T-helper 17 cell (primary cell): ENCODE data around the gene CFAP119. TPM values are rescaled to one million over a fixed set of nuclear protein-coding genes. Genes with fewer than 3 reads are reported as not detected.

ENCODE experiments used
- ATAC-seq: fragments of 150-1000 bp; cut with Tn5 transposase; 2 replicates; pipeline ENCODE4 v1.10.0; 2021; ENCODE audit warnings: mild to moderate bottlenecking, moderate library complexity
- DNase-seq, 3 donors: peaks; one replicate each; pipeline versions ENCODE4 v3.0.0 to v3.0.0-alpha.2; 2020 to 2021
- H3K9me3 ChIP-seq: one replicate; pipeline ENCODE4 v1.7.0; 2013; ENCODE audit warnings: low read length, mild to moderate bottlenecking; ENCODE audit not compliant: control insufficient read depth, poor library complexity, severe bottlenecking
- H3K27ac Mint-ChIP-seq: one replicate; pipeline ENCODE4 v1.8.0; 2022; ENCODE audit warnings: mild to moderate bottlenecking, moderate library complexity, mixed read lengths
- H3K27me3 Mint-ChIP-seq: one replicate; pipeline ENCODE4 v1.8.0; 2022; ENCODE audit warnings: mixed read lengths
- H3K36me3 Mint-ChIP-seq: one replicate; pipeline ENCODE4 v1.8.0; 2022; ENCODE audit warnings: low read depth, mixed read lengths
- H3K4me1 Mint-ChIP-seq: one replicate; pipeline ENCODE4 v1.8.0; 2022; ENCODE audit warnings: mild to moderate bottlenecking, mixed read lengths
- H3K4me3 Mint-ChIP-seq: one replicate; pipeline ENCODE4 v1.8.0; 2022; ENCODE audit warnings: mild to moderate bottlenecking, moderate library complexity, mixed read lengths
- total RNA-seq, 4 donors: library from RNA in 2 of 4; stranded (reverse) in 2 of 4; gene quantifications; one replicate each; pipeline ENCODE4 v1.2.3 and lab custom pipeline; 2022 to 2026

Gene CFAP119
- total RNA-seq, 2 donors from 2014 or later: 1.1 to 2.0 TPM

DNA sequence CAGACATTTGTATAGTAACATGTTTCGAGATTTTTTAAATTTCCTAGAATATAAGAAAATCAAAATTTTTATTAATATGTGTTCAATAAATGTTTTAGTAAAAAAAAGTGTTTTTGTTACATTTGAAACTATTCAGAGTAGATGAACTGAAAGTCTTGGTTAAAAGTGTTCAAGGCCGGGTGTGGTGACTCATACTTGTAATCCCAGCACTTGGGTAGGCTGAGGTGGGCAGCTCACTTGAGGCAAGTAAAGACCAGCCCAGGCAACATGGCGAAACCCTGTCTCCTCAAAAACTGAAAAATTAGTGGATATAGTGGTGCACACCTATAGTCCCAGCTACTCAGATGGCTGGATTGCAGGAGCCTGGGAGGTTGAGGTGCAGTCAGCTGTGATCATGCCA lies 30.5 kb downstream of the CFAP119 start:
- peak overlapping the region; percentile 76 for H3K27ac Mint-ChIP-seq
- H3K27me3 Mint-ChIP-seq: no peaks in the 10 kb centered on the region
- no peaks in the 10 kb centered on the region for H3K9me3 ChIP-seq
- no peak for ATAC-seq
- no peak overlapping the region for H3K4me3 Mint-ChIP-seq
- DNase-seq: no peak
- H3K36me3 Mint-ChIP-seq: no peaks in the 10 kb centered on the region
- peaks cover 6% of the 10 kb centered on the region for H3K4me1 Mint-ChIP-seq

DNA sequence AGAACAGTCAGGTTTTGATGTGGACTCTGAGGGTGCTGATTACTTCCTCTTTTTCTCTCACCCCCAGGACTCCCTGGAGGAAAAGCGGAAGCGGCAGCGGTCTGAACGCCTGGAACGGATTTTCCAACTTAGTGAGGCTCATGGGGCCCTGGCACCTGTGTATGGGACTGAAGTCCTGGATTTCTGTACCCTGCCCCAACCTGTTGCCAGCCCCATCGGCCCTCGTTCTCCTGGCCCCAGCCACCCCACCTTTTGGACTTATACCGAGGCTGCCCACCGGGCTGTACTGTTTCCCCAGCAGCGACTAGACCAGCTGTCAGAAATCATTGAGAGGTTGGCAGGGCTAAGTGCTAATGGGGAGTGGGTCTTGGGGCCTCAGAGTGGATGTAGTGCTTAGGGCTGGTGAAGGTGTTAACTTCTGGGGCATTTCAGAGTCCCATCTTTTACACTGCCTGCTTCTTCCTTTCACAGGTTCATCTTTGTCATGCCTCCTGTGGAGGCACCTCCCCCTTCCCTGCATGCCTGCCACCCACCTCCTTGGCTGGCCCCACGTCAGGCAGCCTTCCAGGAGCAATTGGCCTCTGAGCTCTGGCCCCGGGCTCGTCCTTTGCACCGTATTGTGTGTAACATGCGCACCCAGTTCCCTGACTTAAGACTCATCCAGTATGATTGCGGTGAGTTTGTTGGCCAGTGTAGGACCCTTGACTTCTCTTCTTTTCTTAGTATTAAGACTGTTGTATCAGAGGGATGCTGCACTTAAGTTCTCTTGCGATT lies 32.8 kb downstream of the CFAP119 start:
- Mint-ChIP-seq H3K4me3 (no peak overlapping the region), H3K27ac (peak overlapping the region; percentile 54), H3K27me3 (no peaks in the 10 kb centered on the region), H3K36me3 (peaks cover 4% of the 10 kb centered on the region), H3K4me1 (peaks cover 9% of the 10 kb centered on the region)
- no peak for DNase-seq
- H3K9me3 ChIP-seq: no peaks in the 10 kb centered on the region
- no peak for ATAC-seq

DNA sequence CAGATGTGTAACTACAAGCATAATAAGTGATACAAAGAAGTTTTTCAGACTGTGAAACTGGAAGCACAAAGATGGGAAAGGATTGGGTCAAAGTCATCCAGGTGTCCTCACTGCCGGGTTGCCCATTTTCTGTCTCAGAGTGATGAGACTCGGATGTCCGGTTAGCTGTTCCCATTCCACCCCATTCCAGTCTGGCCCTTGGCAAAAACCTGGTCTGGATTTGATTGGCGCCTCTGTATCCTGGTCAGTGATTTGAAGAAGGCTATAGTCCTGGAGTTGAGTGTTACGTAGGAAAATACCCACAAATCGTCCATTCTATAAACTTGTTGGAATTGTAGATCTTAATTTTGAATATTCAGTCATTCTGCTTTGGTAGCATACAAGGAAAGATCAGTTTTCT lies 33.5 kb downstream of the CFAP119 start:
- peak overlapping the region; percentile 25 for H3K4me3 Mint-ChIP-seq
- peaks cover 11% of the 10 kb centered on the region for H3K36me3 Mint-ChIP-seq
- peak overlapping the region; percentile 47 for H3K27ac Mint-ChIP-seq

DNA sequence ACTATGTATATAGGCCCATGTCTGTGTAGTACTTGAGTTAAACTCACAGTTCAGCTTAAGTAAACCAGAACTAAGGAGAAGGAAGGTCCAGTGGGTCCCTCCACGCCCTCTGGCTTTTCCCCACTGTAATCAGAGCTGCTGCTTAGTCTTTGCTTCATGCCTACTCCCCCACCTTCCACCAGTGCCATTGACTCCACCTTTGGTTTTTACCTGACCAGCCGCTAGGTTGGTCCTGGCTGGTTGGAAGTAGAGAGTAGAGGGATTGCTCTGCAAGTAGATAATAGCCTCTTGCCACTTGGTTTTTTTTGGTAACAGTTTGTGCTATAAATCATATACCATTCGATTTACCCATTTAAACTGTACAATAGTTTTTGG lies 36.5 kb downstream of the CFAP119 start:
- ATAC-seq: no peak
- Mint-ChIP-seq H3K4me3 (no peak overlapping the region), H3K36me3 (peaks cover 21% of the 10 kb centered on the region), H3K4me1 (peaks cover 31% of the 10 kb centered on the region), H3K27me3 (no peaks in the 10 kb centered on the region), H3K27ac (peak overlapping the region; percentile 73)
- no peaks in the 10 kb centered on the region for H3K9me3 ChIP-seq
- DNase-seq: no peak

More for the DNA sequence above, 33.5 kb downstream of the CFAP119 start:
- H3K4me1 Mint-ChIP-seq: peaks cover 17% of the 10 kb centered on the region
- DNase-seq (no peak), ATAC-seq (no peak)
- no peaks in the 10 kb centered on the region for H3K27me3 Mint-ChIP-seq
- no peaks in the 10 kb centered on the region for H3K9me3 ChIP-seq

DNA sequence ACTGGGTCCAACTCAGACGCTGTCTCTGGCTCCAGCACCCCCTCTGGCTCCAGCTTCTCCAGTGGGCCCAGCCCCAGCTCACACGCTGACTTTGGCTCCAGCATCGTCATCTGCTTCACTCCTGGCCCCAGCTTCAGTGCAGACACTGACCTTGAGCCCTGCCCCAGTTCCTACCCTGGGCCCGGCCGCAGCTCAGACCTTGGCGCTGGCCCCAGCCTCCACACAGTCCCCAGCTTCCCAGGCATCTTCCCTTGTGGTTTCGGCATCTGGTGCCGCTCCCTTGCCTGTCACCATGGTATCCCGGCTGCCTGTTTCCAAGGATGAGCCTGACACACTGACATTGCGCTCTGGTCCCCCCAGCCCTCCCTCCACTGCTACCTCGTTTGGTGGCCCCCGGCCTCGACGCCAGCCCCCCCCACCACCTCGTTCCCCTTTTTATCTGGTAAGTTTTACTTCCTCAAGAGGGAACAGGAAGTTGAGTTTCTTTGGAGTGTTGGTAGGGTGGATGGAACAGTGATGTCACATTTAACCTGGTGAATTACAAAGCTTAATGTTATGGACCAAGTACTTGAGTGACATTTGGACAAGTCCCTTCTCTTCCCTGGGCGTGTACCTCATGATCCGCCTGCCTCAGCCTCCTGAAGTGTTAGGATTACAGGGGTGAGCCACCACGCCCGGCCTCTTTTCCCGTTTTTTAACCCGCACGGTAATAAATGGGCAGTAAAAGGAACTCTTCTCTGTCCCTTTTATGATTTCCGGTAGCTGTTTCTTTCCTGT lies 37.0 kb downstream of the CFAP119 start:
- no peaks in the 10 kb centered on the region for H3K9me3 ChIP-seq
- peak; percentile 15 for ATAC-seq
- Mint-ChIP-seq H3K36me3 (peaks cover 22% of the 10 kb centered on the region), H3K27me3 (no peaks in the 10 kb centered on the region), H3K4me3 (peak overlapping the region; percentile 67), H3K27ac (peak overlapping the region; percentile 73), H3K4me1 (peaks cover 35% of the 10 kb centered on the region)
- no peak for DNase-seq

DNA sequence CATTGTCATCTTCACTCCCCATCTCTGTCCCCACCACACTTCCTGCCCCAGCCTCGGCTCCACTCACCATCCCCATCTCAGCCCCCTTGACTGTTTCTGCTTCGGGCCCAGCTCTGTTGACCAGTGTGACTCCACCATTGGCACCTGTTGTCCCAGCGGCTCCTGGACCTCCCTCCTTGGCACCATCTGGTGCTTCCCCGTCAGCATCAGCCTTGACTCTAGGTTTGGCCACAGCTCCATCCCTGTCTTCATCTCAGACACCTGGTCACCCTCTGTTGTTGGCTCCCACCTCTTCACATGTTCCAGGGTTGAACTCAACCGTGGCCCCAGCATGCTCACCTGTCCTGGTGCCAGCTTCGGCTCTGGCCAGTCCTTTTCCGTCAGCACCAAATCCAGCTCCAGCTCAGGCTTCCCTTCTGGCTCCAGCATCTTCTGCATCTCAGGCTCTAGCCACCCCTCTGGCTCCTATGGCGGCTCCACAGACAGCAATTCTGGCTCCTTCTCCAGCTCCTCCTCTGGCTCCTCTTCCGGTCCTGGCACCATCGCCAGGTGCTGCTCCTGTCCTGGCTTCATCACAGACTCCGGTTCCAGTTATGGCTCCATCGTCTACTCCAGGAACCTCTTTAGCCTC lies 38.0 kb downstream of the CFAP119 start:
- Mint-ChIP-seq H3K4me1 (peaks cover 31% of the 10 kb centered on the region), H3K4me3 (peak overlapping the region; percentile 67), H3K27ac (no peak overlapping the region), H3K36me3 (peaks cover 22% of the 10 kb centered on the region), H3K27me3 (no peaks in the 10 kb centered on the region)
- ATAC-seq: peak; percentile 17
- H3K9me3 ChIP-seq: no peaks in the 10 kb centered on the region
- no peak for DNase-seq

DNA sequence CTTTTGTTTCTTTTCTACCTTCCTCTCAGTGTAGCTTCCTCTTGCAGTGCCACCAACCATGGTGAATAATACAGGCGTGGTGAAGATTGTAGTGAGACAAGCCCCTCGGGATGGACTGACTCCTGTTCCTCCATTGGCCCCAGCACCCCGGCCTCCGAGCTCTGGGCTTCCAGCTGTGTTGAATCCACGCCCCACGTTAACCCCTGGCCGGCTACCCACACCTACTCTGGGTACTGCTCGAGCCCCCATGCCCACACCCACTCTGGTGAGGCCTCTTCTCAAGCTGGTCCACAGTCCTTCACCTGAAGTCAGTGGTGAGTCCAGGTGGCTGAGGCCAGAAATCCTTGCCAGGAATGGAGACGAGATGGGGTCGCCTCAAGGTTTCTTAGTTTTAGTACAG lies 38.9 kb downstream of the CFAP119 start:
- no peaks in the 10 kb centered on the region for H3K27me3 Mint-ChIP-seq
- DNase-seq (no peak), ATAC-seq (no peak)
- peak overlapping the region; percentile 41 for H3K4me3 Mint-ChIP-seq
- H3K4me1 Mint-ChIP-seq: peaks cover 31% of the 10 kb centered on the region
- peaks cover 22% of the 10 kb centered on the region for H3K36me3 Mint-ChIP-seq
- H3K9me3 ChIP-seq: no peaks in the 10 kb centered on the region
- peak overlapping the region; percentile 54 for H3K27ac Mint-ChIP-seq

DNA sequence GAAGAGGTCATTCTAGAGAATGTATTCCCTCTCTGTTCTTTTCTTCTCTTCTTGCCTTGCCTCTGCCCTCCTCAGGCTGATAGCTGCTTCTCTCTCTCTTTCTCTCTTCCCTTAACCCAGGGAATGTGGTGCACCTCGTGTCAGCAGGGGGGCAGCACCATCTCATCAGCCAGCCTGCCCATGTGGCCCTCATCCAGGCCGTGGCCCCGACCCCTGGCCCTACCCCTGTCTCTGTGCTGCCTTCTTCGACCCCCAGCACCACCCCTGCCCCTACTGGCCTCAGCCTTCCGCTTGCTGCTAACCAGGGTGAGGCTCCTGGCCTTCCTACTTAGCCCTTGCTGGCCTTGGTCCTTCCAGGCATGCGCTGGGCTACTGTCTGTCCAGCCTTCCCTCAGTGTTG lies 39.4 kb downstream of the CFAP119 start:
- DNase-seq: no peak
- Mint-ChIP-seq H3K27me3 (no peaks in the 10 kb centered on the region), H3K36me3 (peaks cover 22% of the 10 kb centered on the region), H3K4me1 (peaks cover 31% of the 10 kb centered on the region), H3K4me3 (peak overlapping the region; percentile 41), H3K27ac (peak overlapping the region; percentile 54)
- no peaks in the 10 kb centered on the region for H3K9me3 ChIP-seq
- ATAC-seq: no peak

DNA sequence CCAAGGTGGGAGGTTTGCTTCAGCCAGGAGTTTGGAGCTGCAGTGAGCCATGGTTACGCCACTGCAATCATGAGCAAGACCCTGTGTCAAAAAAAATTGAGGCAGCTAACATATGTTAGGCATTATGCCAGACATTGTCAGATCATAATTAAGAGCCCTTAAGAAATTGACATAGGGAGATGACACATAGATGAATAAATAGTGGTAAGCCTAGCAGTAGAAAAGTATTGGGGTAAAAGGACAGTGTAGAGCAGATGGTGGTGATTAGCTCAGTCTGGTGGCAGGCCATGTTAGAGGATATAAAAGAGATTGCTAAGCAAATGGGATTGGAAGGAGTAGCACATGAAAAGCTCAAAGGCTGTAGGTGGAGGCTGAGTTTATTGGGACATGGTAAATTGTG lies 40.3 kb downstream of the CFAP119 start:
- no peak for DNase-seq
- Mint-ChIP-seq H3K4me1 (peaks cover 29% of the 10 kb centered on the region), H3K27ac (peak overlapping the region; percentile 54), H3K36me3 (peaks cover 22% of the 10 kb centered on the region), H3K27me3 (no peaks in the 10 kb centered on the region), H3K4me3 (no peak overlapping the region)
- no peaks in the 10 kb centered on the region for H3K9me3 ChIP-seq
- no peak for ATAC-seq

DNA sequence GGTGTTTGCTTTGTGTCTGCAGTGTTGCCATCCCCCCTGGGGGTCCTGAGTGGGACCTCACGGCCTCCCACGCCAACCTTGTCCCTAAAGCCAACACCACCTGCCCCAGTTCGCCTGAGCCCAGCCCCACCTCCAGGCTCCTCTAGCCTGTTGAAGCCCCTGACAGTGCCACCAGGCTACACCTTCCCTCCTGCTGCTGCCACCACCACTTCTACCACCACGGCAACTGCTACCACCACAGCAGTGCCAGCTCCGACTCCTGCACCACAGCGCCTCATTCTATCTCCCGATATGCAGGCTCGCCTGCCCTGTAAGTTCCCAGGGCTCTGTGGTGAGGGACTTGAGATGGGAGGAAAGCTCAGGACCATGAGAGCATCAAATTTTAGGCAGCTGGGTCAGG lies 40.7 kb downstream of the CFAP119 start:
- H3K27ac Mint-ChIP-seq: peak overlapping the region; percentile 54

DNA sequence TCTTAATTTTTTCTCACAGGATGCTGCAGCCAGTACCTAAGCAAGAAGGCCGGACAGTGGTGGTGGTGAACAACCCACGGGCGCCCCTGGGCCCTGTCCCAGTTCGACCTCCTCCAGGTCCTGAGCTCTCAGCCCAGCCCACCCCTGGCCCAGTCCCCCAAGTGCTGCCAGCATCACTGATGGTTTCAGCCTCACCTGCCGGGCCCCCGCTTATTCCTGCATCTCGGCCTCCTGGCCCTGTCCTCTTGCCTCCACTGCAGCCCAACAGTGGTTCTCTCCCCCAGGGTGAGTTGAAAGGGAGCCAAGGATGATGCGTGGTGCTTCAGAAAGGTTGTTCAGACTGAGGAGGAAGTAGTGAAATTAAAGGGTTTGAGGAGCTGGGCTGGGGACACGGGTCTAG lies 41.2 kb downstream of the CFAP119 start:
- peaks cover 37% of the 10 kb centered on the region for H3K4me1 Mint-ChIP-seq
- peak overlapping the region; percentile 54 for H3K27ac Mint-ChIP-seq
- no peaks in the 10 kb centered on the region for H3K27me3 Mint-ChIP-seq
- H3K9me3 ChIP-seq: no peaks in the 10 kb centered on the region
- no peak overlapping the region for H3K4me3 Mint-ChIP-seq
- ATAC-seq (no peak), DNase-seq (no peak)
- peaks cover 26% of the 10 kb centered on the region for H3K36me3 Mint-ChIP-seq

More for the DNA sequence above, 40.7 kb downstream of the CFAP119 start:
- ATAC-seq (no peak), DNase-seq (no peak)
- H3K9me3 ChIP-seq: no peaks in the 10 kb centered on the region
- Mint-ChIP-seq H3K27me3 (no peaks in the 10 kb centered on the region), H3K4me3 (no peak overlapping the region), H3K36me3 (peaks cover 24% of the 10 kb centered on the region), H3K4me1 (peaks cover 33% of the 10 kb centered on the region)

DNA sequence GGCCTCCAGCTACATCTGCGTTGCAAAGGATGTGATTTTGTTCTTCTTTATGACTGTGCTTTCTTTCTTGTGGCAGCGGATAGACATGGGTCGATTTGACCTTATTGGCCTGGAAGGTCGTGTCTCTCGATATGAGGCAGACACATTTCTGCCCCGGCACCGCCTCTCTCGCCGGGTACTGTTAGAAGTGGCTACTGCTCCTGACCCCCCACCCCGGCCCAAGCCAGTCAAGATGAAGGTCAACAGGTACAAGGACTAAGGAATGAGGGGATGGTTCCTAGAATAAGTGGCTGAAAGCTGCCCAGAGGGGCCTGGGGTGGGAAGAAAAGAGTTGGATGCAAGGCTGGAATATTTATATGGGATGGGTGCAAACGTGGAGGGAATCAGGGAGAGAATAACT lies 41.8 kb downstream of the CFAP119 start:
- Mint-ChIP-seq H3K4me1 (peaks cover 40% of the 10 kb centered on the region), H3K4me3 (no peak overlapping the region), H3K36me3 (peaks cover 29% of the 10 kb centered on the region), H3K27me3 (no peaks in the 10 kb centered on the region), H3K27ac (peak overlapping the region; percentile 29)
- no peak for DNase-seq
- no peak for ATAC-seq
- H3K9me3 ChIP-seq: no peaks in the 10 kb centered on the region

DNA sequence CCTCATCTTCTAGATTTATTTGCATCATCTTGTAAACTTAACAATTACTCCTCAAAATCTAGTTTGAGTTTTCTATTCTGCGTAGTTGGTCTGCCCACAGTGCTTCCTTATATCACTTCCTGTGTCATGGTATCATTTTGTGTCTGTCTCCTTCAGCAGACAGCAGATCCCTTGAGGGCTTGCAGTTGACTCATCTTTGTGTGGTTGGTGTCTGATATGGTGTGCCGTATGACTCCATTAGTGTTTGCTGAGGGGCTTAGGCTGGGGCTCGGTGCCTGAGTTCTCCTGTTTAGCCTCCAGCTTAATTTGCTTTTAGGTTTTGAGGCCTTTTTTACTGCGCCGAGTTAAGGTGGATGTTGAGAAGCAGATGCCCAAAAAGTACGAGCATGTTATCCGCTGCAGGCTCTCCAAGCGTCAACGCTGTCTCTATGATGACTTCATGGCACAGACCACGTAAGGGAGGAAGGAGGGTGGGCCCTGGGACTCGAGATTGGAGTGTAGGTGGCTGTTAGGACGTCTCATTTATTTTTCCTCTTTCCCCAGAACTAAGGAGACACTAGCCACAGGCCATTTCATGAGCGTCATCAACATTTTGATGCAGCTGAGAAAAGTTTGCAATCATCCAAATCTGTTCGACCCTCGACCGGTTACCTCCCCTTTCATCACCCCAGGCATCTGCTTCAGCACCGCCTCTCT lies 46.0 kb downstream of the CFAP119 start:
- Mint-ChIP-seq H3K27me3 (no peaks in the 10 kb centered on the region), H3K27ac (peak overlapping the region; percentile 83), H3K4me1 (peaks cover 25% of the 10 kb centered on the region), H3K4me3 (no peak overlapping the region), H3K36me3 (peaks cover 23% of the 10 kb centered on the region)
- peak; percentile 92 for ATAC-seq
- DNase-seq: peak in 1 of 3 donors; percentile 14
- H3K9me3 ChIP-seq: no peaks in the 10 kb centered on the region
